OCI-M2 (cell line): ENCODE results near the gene SLC34A3.

Source experiments
- DNase-seq: peaks from one replicate; lab custom pipeline; 2025; ENCODE audit not compliant: unreplicated experiment; lab: John Stamatoyannopoulos, UW

SLC34A3 gene

DNA sequence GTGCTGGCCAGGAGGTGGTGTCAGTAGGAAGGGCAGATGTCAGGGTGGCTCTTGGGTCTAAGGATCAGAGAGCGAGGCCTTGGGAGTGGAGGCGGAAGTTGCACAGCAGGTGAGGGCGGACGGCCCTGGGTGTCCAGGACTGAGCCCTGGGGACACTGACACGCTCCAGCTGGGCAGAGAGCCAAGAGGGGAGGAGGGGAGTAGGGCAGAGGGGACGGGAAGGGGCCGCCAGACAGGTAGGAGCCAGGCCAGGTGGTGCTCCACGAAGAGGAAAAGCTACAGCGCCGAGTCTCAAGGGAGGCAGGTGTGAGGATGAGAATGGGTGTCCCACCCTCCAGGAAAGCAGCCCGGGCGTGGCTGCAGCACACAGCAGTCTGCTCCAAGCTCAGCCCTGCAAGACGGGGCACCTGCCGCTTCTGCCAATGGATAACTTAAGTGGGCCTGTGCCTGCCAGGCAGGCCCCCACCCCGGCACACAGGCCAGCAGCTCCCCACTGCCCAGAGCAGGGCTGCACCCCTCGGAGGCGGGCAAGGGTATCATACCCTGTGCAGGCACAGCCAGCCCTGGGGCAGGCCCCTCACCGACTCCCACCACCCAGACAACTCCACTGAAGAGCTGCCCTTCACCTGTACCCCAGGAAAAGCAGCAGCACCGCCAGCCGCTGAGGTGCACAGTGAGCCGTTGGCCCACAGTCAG, 35.0 kb upstream of the SLC34A3 start:
- DNase-seq = no peak

DNA sequence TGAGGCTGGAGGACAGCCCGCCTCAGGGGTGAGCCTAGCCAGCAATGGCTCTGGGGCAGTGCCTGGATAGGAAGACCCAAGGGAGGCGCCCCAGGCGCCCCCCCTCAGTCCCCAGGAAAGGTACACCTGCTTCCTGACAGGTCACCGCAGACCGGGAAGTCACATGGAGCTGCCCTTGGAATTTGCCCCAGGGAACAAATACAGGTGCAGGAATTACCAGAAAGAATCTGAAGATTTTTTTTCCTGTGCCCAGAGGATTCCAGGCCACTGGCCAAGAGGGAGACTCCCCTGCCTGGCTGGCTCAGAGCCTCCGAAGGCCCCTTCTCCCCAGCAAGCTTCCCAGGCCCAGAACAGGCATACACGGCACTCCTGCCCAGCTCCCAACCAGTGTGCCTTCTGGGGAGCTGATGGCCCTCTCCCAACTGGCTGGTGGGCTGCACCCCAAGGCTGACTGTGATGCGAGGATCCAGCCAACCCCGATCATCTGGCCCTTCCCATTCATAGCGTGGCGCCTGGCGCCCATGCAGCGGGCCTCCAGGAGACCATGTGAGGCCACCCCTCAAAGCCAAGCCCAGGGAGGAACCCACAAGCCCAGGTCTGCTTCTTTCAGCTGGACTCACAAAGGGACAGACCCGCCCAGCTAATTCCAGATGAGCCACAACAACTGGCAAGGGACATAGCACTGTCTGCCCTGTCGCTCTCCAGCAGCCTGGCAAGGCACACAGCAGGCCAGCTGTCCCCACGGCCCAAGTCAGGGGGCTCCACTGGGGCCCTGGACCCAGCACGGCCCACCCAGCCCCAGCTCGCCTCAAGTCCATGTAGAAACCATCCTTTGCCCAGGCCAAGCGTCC, 32.4 kb upstream of the SLC34A3 start:
- no peak for DNase-seq

DNA sequence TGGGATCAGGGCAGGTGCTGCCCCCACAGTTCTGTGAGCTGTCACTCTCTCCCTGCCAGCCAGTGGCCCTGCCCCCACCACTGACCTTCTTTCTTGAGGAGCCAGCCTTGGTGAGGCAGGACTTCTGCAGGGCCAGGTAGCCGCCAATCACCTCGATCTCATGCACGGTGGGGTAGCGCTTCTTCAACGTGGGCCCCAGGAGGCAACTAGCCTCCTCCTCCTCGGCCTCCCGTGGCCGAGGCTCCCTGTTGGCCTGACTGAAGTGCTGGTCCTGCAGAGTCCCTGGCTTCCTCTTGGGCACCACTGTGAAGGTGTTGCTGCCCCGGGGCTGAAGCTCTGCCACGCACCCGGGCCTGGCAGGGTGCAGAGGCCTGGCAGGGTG, 31.8 kb upstream of the SLC34A3 start:
- DNase-seq = no peak

DNA sequence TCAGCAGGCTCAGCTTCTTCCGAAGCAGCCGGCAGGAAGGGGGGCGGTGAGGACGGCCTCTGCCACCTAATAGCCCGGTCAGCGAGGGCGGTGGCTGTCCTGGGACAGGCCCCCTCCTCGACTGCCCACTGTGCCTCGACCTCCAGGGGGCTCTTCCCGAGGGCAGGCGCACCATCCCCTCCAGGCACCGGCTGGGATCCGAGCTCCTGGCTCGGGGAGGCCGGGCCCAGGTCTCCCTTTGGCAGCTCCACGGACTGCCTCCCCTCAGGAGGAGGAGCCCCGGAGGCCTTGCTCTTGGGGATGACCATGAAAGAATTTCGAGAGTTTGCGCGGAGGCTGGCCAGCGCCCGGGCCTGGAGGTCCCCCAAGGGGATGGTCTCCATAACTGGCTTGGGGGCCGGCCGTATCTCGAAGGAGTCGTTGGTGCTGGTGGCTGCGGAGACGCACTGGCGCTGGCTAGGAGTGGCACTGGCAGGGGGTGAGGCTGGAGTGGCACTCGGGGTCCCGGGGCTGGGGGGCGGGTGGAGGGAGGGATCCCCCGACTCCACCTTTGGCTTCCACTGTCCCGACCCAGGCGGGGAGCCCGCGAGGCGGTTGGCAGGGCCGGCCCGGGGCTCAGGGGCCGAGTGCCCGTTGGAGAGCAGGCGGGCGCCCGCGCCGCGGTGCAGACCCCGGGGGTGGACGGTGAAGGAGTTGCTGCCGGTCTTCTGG, 31.1 kb upstream of the SLC34A3 start:
- DNase-seq = no peak

DNA sequence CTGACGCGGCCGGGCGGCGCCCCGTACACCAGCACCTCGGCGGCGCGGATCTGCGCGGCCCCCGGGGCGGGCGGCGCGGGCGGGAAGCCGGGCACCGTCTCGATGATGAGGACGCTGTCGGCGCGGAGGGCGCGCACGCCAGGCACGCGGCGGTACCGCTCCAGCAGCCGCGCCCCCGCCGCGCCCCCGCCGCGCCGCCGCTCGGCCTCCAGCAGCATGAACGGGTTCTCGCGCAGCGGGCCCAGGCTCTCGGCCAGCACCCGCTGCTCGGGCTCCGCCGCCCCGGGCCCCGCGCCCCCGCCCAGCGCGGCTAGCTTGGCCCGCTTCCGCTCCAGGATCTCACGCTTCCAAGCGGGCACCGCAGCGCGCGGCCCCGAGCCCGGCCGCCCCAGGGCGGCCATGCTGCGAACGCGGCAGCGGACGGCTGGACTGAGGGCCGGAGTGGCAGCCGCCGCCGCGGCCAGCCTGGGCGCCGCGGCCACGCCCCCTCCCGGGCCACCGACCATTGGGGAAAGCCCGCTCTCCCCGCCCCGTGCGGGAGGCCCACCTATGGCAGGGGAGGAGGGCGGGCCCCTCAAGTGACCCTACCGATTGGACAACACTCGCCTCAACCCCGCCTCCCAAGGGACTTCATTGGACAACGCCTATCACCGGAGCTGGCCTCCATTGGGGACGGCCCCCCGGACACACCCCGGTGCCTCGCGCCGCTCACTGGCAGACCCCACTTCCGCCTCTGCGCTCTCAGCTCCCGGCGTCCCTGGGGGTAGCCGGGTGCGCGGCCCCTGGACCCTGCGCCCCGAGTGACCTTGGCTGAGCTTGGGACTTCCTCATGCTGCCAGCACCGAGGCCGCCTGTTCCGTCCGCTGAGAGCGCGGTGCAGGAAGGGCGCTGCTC, 30.1 kb upstream of the SLC34A3 start, which contains the start of gene TPRN:
Gene TPRN (minus strand): TSS at position 431 of the 894 bp plus-strand sequence. CDS start 30 bp downstream, at position 401.
- peak; percentile 93 for DNase-seq

DNA sequence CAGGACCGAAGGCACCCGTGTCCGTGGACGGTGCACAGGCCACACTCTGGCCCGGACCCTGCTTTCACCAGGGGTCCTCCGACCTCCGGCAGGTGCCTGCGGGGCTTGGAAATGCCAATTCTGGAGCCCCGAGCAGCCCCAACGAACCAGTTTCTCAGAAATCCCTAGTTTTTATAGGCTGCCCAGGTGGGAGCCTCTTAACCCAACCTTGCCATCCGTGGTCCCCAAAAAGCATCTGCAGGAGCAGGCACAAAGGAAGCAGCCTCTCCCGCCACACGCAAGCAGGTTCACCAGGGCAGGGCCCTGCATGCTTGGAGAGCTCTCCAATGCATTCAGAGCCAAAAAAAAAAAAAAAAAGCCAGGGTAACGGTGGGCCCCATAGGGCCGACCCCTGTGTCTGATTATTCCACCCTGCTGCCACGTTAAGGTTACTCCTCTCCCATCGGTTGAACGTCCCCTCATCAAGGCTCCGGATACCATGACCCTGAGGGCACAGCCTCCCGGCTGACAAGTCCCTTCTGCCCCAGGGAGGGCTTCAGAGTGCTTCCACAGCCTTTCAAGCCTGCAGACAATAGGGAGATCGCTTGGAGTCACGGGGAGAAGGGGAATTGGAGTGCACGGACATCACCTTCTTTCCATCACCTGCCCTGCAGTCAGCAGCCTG, 29.4 kb upstream of the SLC34A3 start:
- DNase-seq = no peak

DNA sequence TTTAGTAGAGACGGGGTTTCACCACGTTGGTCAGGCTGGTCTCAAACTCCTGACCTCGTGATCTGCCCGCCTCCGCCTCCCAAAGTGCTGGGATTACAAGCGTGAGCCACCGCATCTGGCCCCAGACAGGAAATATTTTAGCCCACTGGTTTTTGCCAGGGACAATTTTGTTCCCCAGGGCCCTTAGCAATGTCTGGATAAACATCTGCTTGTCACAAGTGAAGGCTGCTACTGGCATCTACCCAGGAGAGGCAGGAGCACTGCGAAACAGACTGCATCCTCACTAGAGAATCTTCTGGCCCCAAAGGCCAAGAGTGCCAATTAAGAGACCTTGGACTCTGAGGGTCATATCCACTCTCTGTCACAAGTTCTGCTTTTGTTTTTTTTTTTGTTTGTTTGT, 27.7 kb upstream of the SLC34A3 start:
- DNase-seq = no peak

DNA sequence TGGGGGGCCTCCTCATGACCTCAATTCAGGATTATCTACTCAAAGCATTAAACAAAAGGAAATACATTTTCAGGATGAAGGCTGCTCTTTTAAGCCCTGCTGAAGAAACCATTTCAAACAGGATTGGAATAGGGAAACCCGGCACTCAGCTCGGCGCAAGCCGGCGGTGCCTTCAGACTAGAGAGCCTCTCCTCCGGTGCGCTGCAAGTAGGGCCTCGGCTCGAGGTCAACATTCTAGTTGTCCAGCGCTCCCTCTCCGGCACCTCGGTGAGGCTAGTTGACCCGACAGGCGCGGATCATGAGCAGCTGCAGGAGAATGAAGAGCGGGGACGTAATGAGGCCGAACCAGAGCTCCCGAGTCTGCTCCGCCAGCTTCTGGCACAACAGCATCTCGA, 26.0 kb upstream of the SLC34A3 start:
- DNase-seq = no peak

DNA sequence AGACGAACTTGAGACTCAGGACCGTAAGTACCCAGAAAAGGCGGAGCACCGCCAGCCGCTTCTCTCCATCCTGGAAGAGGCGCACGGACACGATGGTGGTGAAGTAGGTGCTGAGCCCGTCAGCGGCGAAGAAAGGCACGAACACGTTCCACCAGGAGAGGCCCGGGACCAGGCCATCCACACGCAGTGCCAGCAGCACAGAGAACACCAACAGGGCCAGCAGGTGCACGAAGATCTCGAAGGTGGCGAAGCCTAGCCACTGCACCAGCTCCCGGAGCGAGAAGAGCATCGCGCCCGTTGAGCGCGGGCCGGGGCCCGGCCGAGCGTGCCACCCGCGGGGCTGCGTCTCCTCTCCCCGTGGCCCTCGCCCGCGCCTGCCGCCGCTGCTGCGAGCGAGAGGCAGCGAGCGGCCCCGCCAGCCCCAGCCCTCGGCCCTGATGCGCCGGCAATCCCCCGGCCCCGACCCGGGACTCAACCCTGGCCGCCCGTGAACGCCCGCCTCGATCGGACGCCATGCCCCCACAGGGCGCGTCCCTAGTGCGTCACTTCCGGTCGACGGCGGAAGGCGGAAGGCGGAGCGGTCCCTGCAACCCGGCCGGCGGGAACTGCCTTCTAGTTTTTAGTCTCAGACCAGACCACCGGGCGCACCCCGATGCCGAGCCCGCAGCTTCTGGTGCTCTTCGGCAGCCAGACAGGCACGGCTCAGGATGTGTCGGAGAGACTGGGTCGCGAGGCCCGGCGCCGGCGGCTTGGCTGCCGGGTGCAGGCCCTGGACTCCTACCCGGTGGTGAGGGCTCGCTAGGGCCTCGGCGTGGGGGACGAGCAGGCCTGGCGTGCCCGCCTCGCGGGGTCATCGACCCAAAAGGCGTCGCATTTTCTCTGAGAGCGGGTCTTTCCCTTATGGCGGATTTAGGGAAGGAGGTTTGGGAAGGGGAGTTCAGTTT, 25.3 kb upstream of the SLC34A3 start, which contains the start of the genes NDOR1 and TMEM203:
Gene NDOR1 (plus strand): TSS at position 575 of the 944 bp plus-strand sequence. CDS start 78 bp downstream, at position 653.
Gene TMEM203 (minus strand): TSS at position 523 of the 944 bp plus-strand sequence. CDS start 234 bp downstream, at position 289.
- no peak for DNase-seq

DNA sequence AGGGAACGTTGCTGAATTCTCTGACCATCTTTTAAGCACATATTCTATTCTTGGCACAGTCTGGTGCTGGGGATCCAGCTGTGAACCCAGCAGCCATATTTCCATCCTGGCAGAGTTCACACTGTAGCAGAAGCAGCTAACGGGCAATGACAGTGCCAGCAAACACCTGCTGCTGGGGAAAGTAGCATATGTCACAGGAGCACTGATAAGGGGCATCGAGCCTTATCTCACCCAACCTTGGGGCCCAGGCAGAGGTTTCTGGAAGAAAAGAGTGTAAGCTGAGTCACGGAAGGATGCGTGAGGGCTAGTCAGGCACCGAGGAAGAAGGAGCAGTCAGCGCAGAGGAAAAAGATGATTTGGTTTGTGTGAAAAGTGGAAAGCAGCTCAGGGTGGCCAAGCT, 24.1 kb upstream of the SLC34A3 start:
- DNase-seq = no peak

DNA sequence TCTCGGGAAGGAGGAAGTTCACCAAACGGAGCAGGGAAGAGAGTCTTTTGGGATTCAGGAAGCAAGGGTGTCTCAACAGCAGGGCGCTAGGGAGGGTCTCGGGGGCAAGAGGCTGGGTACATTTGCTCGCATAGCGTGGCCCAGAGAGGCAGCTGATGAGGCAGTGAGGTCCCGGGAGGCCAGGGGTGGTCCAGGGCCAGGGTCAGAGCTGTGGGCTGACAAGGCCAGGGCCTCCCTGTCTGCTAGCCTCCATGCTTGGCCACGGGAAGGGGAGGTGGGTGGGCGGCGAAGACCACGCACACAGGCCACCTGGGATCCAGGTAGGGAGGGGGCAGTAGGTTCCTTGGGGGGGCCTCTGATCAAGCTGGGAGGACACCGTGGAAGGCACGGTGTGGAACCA, 19.2 kb upstream of the SLC34A3 start:
- DNase-seq = no peak

DNA sequence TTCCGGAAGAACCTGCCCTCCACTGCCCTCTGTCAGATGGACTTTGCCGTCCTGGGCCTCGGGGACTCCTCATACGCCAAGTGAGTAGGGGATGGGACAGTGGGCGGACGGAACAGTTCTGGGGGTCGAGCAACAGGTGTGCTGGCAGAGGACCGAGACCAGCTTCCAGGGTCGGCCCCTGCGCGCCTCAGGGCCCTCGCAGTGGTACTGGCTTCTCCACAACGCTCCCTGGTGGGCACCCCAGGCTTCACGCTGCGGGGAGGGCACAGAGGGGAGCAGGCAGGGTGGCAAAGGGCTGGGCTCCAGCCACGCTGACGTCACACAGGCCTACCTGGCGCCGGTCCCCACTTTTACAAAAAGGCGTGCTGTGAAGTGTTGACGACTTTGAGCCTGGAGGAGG, 18.2 kb upstream of the SLC34A3 start:
- no peak for DNase-seq

DNA sequence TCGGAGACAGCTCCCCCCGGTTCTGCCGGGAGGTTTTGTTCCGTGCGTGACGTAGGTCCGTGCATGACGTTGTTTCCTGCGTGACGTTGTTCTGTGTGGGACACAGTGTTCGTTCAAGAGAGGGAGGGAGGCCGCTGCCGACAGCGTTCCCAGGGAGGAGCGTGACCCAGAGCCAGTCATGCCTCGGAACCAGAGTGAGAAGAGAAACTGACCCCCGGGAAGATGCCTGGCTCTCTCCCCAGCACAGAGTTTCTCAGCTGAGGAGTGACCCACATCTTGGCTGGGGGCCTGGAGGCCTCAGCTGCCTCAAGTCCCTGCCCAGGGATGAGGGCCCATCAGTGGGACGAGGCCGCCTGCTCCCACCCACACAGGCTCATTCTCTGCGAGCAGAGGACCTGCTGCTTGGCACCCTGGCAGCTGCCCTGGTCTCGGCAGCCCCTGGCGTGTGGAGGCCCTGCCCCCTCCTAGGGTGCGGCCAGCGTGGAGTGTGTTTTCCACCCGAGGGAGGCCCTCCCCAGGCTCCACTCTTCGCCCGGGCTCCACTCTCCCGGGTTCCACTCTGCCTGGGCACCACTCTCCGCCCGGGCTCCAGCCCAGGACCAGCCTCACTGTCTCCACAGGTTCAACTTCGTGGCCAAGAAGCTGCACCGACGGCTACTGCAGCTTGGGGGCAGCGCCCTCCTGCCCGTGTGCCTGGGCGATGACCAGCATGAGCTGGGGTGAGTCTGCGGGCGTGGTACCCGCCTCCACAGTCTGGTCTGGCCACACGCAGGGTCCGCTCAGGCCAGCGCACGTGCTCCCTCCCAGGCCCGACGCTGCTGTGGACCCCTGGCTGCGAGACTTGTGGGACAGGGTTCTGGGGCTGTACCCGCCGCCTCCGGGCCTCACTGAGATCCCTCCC, 17.3 kb upstream of the SLC34A3 start:
- DNase-seq = no peak

DNA sequence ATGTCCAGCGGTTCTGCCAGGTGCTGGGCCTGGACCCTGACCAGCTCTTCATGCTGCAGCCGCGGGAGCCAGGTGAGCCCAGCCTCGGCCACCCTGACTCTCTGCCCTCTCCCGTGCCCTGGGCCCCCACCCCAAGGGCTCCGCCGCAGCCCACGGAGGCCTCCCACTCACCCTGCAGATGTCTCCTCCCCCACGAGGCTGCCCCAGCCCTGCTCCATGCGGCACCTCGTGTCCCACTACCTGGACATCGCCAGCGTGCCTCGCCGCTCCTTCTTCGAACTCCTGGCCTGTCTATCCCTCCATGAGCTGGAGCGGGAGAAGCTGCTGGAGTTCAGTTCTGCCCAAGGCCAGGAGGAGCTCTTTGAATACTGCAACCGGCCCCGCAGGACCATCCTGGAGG, 16.1 kb upstream of the SLC34A3 start:
- no peak for DNase-seq

DNA sequence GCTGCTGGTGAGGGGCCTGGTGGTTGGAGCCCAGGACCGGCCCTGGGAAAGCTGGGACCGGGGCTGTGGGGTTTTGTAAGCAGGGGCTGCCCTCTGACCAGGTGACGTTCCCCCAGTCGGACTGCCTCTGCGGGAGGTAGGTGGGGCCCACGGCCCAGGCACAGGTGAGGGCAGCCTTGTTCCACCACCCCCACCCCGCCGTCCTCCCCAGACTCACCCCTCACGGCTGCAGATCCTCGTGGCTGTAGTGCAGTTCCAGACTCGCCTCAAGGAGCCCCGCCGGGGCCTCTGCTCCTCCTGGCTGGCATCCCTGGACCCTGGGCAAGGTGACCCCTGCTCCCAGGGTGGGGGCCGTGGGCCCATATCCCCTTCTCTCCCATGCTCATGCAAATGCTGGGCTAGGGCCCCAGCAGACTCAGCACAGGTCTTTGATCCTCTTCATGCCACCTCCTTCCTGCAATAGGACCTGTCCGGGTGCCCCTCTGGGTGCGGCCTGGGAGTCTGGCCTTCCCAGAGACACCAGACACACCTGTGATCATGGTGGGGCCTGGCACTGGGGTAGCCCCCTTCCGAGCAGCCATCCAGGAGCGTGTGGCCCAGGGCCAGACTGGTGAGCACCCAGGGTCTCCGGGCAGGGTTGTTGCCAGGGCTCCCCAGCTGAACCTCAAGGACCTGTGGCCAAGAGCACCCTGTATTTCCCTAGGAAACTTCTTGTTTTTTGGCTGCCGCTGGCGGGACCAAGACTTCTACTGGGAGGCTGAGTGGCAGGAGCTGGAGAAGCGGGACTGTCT, 15.3 kb upstream of the SLC34A3 start:
- no peak for DNase-seq

DNA sequence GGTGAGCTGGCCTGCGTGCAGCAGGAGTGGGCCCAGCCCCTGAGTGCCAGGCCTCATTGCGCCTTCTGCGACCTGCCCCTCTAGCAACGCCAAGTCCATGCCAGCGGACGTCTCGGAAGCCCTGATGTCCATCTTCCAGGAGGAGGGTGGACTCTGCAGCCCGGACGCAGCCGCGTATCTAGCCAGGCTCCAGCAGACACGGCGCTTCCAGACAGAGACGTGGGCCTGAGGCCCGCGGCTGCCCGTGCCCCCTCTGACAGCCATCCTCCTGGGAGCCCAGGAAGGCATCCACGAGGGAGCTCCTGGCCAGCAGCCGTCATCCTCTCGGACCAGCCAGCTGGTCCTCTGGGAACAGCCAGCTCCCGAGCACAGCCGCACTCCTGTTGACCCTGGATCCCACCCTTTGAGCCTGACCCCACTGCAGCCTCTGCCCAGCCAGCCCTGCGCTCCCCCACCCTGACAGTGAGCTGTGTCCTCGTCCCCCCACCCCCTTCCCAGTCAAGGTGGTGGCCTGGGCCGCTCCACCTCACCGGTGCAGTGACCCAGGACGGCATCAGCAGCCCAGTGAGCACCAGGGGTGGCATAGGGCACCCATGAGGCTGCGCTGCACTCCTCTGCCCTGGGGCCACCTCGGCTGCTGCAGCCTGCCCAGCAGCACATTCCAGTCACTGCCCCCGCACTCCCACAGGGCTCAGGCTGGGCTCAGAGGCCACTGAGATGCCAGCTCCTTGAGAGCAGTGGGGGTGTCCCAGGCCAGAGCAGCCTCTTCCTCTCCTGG, 14.3 kb upstream of the SLC34A3 start:
- DNase-seq = no peak
